Measurements from ENCODE around the gene IL22RA1.

The IL22RA1 gene

GRCh38 chr1:24134376-24134775 is 8.6 kb downstream of the IL22RA1 start:
- no peak for DNase-seq

- DNase-seq = no peak
These were observed 9.1 kb downstream of the IL22RA1 start for GRCh38 chr1:24133819-24134218.

DNA sequence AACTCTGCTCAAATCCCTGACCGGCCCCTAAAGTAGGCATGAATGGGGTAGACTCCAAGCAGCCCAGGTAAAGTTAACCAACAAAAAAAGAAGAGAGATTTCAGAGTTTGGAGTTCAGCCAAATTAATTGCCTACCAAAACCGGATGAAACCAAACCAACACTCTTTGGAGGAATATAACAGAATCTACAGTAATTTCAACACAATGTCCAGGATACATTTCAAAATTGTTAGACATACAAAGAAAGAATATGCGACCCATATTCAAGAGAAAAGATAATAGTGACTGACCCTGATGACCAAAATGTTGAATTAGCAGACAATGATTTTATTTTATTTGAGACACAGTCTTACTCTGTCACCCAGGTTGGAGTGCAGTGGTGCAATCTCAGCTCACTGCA is 12.6 kb downstream of the IL22RA1 start:
- DNase-seq = no peak

- no peak for DNase-seq
These were observed 15.1 kb downstream of the IL22RA1 start for GRCh38 chr1:24127801-24128363.

DNA sequence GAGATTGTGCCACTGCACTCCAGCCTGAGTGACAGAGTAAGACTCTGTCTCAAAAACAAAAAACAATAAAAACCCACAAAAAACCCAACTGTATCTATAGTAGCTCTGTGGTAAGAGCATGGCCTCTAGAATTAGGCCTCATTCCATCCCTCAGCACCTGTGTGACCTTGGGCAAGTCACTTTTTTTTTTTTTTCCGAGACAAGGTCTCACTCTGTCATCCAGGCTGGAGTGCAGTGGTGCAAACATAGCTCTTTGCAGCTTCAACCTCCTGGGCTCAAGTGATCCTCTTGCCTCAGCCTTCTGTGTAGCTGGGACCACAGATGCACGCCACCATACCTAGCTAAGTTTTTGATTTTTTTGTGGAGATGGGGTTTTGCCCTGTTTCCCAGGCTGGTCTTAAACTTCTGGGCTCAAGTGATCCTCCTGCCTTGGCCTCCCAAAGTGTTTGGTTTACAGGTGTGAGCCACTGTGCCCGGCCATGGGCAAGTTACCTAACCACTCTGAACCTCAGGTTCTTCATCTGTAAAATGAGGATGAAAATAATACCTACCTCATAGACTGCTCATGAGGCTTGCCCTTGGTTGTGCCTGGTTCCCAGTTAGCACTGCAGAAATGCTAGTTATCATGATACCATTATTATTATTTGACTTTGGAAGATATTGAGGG is 15.7 kb downstream of the IL22RA1 start:
- DNase-seq = no peak

- DNase-seq = no peak
These were observed 16.3 kb downstream of the IL22RA1 start for GRCh38 chr1:24126672-24127023.

- no peak for DNase-seq
These were observed 16.8 kb downstream of the IL22RA1 start for GRCh38 chr1:24126018-24126671.

- no peak for DNase-seq
These were observed 17.5 kb downstream of the IL22RA1 start for GRCh38 chr1:24125456-24125855.

- DNase-seq = no peak
These were observed 18.0 kb downstream of the IL22RA1 start for GRCh38 chr1:24124980-24125379.

GRCh38 chr1:24123611-24124010 is 19.3 kb downstream of the IL22RA1 start:
- no peak for DNase-seq

GRCh38 chr1:24122776-24123175 is 20.2 kb downstream of the IL22RA1 start:
- no peak for DNase-seq

GRCh38 chr1:24121406-24121805 is 21.5 kb downstream of the IL22RA1 start:
- DNase-seq = no peak

DNA sequence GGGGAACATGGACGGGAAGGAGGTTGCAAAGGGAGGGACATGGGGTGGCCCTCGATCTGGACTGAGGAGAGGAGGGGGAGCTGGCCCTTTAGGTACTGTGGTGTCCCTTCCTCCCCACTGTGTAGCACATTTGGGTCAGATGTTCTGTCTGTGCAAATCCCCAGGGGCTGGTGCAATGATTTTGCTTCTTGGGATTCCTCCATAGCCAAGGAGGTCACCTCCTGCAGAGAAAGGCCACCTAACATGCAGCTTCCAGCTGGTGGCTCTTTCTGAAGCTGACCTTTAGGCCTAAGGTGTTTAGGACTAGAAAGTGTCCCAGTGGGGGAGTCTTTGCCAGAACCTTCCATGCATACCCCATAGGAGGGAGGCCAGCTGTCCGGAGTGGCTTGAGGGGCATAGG is 22.0 kb downstream of the IL22RA1 start:
- DNase-seq = no peak

DNA sequence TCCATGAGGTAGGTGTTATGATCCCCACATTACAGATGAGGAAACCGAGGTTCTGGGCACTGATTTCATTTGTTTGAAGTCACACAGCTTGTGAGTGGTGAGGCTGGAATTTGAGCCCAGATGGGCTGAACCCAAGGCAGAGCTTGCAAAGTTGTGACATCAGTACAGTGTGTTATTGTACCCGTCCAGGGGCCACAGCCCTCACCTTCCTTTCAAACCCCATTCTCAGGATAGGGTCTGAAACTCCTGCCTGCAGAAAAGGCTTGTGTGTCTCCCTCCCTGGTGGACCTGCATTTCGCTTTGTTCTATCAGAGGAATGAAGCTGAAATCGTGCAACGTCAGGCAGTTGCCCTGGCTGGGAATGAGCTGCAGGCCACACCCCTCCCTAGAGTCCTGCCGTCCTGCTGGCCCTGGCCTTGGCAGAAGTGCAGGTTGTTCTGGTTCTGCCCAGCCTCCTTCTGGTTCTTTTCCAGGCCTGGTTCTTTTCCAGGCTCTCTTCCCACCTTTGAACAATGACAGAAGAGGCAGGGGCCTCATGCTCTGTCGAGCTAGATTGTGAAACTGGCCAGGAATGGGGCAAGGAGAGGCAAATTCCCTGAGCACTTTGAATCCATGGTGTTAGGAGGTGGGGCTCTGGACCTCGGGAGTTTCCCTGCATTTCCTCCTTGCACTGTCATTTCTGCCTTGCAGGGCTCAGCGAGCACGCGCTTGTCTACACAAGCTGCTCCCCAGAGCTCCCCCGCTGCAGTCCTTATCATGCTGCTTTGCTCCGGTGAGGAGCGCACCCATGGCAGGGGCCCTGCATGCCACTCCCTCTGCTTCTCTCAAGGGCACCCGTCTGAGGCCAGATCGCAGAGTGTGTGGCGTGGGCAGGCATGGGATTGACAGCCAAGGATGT is 22.8 kb downstream of the IL22RA1 start:
- DNase-seq = no peak

DNA sequence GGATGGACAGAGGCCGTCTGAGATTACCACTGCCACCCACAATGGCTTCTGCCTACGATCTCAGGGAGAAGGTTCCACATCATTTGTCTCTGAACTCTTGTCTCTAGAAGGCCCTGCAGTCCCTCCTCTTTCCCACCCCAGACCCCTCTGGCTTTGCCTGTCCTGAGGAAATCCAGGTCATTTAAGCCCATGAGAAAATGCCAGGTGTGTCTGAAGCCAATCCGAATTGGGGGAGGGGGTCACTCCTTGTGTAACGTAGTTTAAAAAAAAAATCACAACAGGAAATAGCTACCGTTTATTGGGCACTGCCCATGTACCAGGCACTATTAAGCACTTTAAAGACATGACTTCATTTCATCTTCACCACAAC is 23.5 kb downstream of the IL22RA1 start:
- DNase-seq = no peak

DNA sequence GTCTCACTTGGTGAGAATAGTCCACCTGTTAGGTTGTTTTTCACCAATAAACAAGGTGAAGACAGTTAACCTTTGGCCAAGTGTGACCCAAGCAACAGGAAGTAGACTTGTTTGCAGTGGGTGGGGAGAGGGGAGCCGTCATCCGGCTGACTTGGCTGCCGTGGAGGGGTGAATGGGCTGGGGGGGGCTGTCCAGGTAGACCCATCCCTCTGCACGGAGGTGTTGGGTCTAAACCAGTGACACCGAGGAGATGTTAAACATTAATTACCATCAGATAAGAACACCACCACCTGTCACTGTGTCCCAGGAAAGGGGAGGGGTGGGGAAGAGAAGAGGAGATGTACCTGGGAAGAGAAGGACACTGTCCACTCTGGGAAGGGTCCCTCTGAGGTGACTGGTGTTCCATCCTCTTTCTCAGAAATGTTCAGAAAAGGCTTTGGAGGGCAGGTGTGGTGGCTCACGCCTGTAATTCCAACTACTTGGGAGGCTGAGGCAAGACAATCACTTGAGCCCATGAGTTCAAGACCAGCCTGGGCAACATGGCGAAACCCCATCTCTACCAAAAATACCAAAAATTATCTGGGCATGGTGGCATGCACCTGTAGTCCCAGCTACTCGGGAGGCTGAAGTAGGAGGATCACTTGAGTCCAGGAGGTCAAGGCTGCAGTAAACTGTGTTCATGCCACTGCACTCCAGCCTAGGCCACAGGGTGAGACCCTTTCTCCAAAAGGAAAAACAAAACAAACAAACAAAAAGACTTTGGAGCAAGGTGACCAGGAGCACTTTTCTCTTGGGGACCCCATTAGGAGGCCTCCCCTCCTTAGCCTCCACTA is 24.3 kb downstream of the IL22RA1 start:
- DNase-seq = no peak

GRCh38 chr1:24117722-24118409 is 25.1 kb downstream of the IL22RA1 start:
- no peak for DNase-seq

DNA sequence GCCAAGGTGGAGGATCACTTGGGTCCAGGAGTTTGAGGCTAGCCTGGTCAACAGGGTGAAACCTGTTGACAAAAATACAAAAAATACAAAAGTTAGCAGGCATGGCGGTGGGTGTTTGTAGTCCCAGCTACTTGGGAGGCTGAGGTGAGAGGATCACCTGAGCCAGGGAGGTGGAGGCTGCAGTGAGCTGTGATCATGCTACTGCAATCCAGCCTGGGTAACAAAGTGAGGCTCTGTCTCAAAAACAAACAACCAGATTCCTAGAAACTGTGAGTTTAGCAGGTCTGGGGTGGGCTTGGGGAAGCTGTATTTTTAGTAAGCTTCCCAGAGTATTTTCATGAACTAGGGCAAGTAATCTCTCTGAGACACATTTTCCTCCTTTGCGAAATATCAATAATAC is 25.8 kb downstream of the IL22RA1 start:
- no peak for DNase-seq

- DNase-seq = no peak
These were observed 28.2 kb downstream of the IL22RA1 start for GRCh38 chr1:24114753-24115152.

DNA sequence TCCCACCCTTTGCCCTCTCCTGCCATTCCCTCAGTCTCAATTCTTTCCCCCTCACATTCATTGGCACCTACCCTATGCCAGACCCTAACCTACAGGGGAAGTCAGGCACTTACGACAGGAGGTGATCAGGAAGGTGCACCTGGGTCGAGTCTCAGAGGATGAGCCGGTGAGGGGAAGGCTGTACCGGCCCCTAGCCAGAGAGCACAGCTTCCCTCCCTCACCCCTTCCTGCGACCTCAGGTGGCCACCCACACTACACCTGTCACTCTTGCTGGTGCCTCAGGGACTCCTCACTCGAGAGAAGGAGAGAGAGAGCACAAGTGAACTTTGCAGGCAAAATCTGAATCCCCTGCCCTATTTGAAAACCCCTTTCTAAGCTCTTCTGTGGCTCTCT is 29.3 kb downstream of the IL22RA1 start:
- DNase-seq = no peak

DNA sequence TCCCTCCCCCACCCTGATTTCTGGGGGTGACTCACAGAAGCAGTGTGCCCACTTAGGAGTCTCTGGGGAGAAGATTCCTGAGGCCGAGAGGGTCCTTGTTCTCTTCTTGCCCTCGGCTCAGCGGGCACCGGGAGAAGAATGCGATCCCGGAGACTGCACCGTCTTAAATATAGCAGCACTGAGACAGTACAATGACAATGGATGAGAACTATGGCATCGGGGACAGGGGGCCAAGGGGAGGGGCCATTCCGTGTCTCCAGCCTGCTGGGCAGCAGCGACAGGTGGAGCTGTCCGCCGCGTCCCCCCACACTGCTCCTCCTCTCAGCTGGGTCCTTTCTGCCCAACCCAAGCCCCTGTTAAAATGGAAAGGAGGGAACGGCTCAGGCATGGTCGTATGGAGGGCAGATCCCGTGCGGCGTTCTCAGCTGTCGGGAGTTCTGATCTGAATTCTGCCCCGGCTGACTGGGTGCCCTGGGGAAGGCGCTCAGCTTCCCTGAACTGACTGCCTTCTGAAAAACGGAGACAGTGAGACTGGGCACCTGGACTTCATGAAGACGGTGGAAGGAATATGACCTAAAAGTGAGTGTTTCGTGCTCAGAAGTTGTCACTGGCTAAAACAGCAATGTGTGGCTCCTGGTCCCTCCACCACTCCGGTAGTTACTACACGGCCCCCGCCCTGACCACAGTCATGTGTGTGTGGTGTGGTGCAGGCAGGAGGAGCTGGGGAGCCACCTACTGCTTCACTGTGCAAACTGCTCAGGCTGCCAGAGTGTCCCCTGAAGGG is 30.8 kb downstream of the IL22RA1 start, which contains the start of gene MYOM3:
MYOM3 (minus strand) TSS at position 140 of the 784 bp plus-strand sequence. CDS start 3,499 bp downstream, outside the sequence.
- peak; percentile 44 for DNase-seq
